Astrocyte (in vitro differentiated cells and primary cell): ENCODE results near the gene DSN1. TPM values are rescaled to one million over a fixed set of nuclear protein-coding genes. Genes with fewer than 3 reads are reported as not detected.

ENCODE experiments used
- DNase-seq: peaks from one replicate; pipeline ENCODE4 v3.0.0-alpha.2; 2010; ENCODE audit warnings: low read depth
- FAIRE-seq: peaks from 2 replicates; lab custom pipeline; 2011; peaks lifted over from hg19 to GRCh38; lab: Jason Lieb, UNC
- H2AFZ ChIP-seq: 2 replicates; pipeline ENCODE4 v1.6.0; 2012; ENCODE audit warnings: low read depth, low read length, inconsistent platforms
- H3K27ac ChIP-seq: 2 replicates; pipeline ENCODE4 v1.5.1; 2011; ENCODE audit warnings: low read depth, low read length, inconsistent platforms
- H3K27me3 ChIP-seq: 2 replicates; pipeline ENCODE4 v1.6.0; 2011; ENCODE audit warnings: low read length, inconsistent platforms; ENCODE audit not compliant: insufficient read depth
- H3K36me3 ChIP-seq: 2 replicates; pipeline ENCODE4 v1.5.1; 2011; ENCODE audit warnings: low read length, inconsistent platforms; ENCODE audit not compliant: insufficient read depth
- H3K4me1 ChIP-seq: 2 replicates; pipeline ENCODE4 v1.5.1; 2011; ENCODE audit warnings: low read length, inconsistent platforms; ENCODE audit not compliant: insufficient read depth
- H3K4me2 ChIP-seq: 2 replicates; pipeline ENCODE4 v1.6.0; 2012; ENCODE audit warnings: low read length, inconsistent platforms
- H3K4me3 ChIP-seq: 2 replicates; pipeline ENCODE4 v1.5.1; 2011; ENCODE audit warnings: low read depth, mild to moderate bottlenecking, low read length, inconsistent platforms; ENCODE audit not compliant: insufficient read depth
- H3K79me2 ChIP-seq: 2 replicates; pipeline ENCODE4 v1.6.0; 2012; ENCODE audit warnings: mild to moderate bottlenecking, low read length, inconsistent platforms; ENCODE audit not compliant: insufficient read depth
- H3K9ac ChIP-seq: 2 replicates; pipeline ENCODE4 v1.6.0; 2012; ENCODE audit warnings: mild to moderate bottlenecking, low read length, inconsistent platforms
- H3K9me3 ChIP-seq: 2 replicates; pipeline ENCODE4 v1.5.1; 2012; ENCODE audit warnings: low read depth, mild to moderate bottlenecking, low read length, inconsistent platforms; ENCODE audit not compliant: insufficient read depth
- H4K20me1 ChIP-seq: 2 replicates; pipeline ENCODE4 v1.6.0; 2012; ENCODE audit warnings: low read length, inconsistent platforms; ENCODE audit not compliant: insufficient read depth
- H3K27ac Mint-ChIP-seq: one replicate; pipeline ENCODE4 v1.8.0; 2021; ENCODE audit warnings: mild to moderate bottlenecking, mixed read lengths; ENCODE audit not compliant: unreplicated experiment
- H3K27me3 Mint-ChIP-seq: one replicate; pipeline ENCODE4 v1.8.0; 2021; ENCODE audit warnings: low read depth, mixed read lengths; ENCODE audit not compliant: unreplicated experiment
- H3K36me3 Mint-ChIP-seq: one replicate; pipeline ENCODE4 v1.8.0; 2021; ENCODE audit warnings: low read depth, mixed read lengths; ENCODE audit not compliant: unreplicated experiment
- H3K4me1 Mint-ChIP-seq: one replicate; pipeline ENCODE4 v1.8.0; 2021; ENCODE audit warnings: low read depth, mixed read lengths; ENCODE audit not compliant: unreplicated experiment
- H3K4me3 Mint-ChIP-seq: one replicate; pipeline ENCODE4 v1.8.0; 2021; ENCODE audit warnings: mild to moderate bottlenecking, moderate library complexity, mixed read lengths; ENCODE audit not compliant: unreplicated experiment
- H3K9me3 Mint-ChIP-seq: one replicate; pipeline ENCODE4 v1.8.0; 2021; ENCODE audit warnings: mild to moderate bottlenecking, mixed read lengths; ENCODE audit not compliant: unreplicated experiment
- EZH2 ChIP-seq: IDR thresholded peaks from 2 replicates; pipeline ENCODE4 v1.6.1; 2012; ENCODE audit warnings: mild to moderate bottlenecking, low read length, inconsistent platforms; ENCODE audit not compliant: insufficient read depth
- total RNA-seq: library from RNA; stranded (reverse); gene quantifications from 2 replicates; pipeline ENCODE4 v1.2.1, GENCODE V29; 2021
- TF ChIP-seq, protein P1 (sequence below): IDR thresholded peaks from 2 replicates; pipeline ENCODE4 v1.5.1; 2011; ENCODE audit warnings: low read depth, mild to moderate bottlenecking, inconsistent platforms, low read length, moderate library complexity; ENCODE audit not compliant: insufficient read depth

The DSN1 gene
- total RNA-seq, 1 donor from 2014 or later, result 6.1 TPM

DNA sequence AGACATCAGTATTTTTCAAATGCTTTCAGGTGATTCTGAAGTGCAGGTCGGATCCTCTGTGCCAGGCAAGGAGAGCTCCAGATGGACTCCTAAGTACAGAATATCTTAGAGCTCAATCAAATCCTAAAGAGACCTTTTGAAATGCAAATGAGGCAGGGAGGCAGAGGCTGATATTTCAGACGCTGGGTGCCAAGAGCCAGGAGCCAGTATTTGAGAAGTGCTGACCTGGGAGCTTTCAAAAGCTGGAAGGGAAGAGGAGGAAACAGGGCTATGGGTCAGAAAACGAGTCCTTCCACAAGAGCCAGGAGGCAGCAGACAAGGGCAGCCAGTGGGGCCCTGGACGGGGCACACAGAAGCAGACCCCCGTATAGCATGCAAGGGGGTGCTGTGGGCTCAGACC lies 46.1 kb upstream of the DSN1 start:
- FAIRE-seq, result no peak

DNA sequence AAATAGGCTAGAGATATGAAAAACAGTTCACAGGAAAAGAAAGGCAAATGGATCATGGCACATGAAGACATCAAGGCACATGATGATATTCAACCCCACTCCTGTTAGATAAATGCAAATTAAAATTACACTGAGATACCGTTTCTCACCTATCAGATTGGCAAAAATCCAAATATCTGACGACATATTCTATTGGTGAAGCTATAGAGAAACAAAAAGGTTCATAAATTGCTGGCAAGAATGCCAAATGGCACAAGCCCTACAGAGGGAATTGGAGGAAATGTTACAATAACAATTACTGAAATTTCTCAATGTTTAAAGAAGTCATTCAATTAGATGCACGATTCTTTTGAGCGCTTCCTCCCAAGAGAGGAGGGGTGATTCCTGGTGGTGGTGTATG lies 45.3 kb upstream of the DSN1 start:
- Mint-ChIP-seq H3K36me3 (peaks cover 20% of the 10 kb centered on the region), H3K4me1 (no peaks in the 10 kb centered on the region), H3K27me3 (no peaks in the 10 kb centered on the region), H3K9me3 (no peaks in the 10 kb centered on the region), H3K27ac (no peak overlapping the region), H3K4me3 (no peak overlapping the region)
- DNase-seq (no peak), FAIRE-seq (no peak)
- Histone ChIP-seq H3K9me3 (no peaks in the 10 kb centered on the region), H3K4me2 (no peak overlapping the region), H2AFZ (no peak overlapping the region), H3K27ac (no peak overlapping the region), H3K27me3 (no peaks in the 10 kb centered on the region), H3K79me2 (peaks cover 15% of the 10 kb centered on the region), H3K36me3 (peaks cover 11% of the 10 kb centered on the region), H3K9ac (no peak overlapping the region), H3K4me3 (no peak overlapping the region), H3K4me1 (no peaks in the 10 kb centered on the region), H4K20me1 (peaks cover 24% of the 10 kb centered on the region)
- TF ChIP-seq, protein P1, sequence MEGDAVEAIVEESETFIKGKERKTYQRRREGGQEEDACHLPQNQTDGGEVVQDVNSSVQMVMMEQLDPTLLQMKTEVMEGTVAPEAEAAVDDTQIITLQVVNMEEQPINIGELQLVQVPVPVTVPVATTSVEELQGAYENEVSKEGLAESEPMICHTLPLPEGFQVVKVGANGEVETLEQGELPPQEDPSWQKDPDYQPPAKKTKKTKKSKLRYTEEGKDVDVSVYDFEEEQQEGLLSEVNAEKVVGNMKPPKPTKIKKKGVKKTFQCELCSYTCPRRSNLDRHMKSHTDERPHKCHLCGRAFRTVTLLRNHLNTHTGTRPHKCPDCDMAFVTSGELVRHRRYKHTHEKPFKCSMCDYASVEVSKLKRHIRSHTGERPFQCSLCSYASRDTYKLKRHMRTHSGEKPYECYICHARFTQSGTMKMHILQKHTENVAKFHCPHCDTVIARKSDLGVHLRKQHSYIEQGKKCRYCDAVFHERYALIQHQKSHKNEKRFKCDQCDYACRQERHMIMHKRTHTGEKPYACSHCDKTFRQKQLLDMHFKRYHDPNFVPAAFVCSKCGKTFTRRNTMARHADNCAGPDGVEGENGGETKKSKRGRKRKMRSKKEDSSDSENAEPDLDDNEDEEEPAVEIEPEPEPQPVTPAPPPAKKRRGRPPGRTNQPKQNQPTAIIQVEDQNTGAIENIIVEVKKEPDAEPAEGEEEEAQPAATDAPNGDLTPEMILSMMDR, result no peak
- TF ChIP-seq EZH2, result no peak

More for the DNA sequence above, 46.1 kb upstream of the DSN1 start:
- Mint-ChIP-seq H3K27ac (no peak overlapping the region), H3K4me1 (no peaks in the 10 kb centered on the region), H3K4me3 (peak overlapping the region; percentile 35), H3K9me3 (no peaks in the 10 kb centered on the region), H3K27me3 (no peaks in the 10 kb centered on the region), H3K36me3 (peaks cover 25% of the 10 kb centered on the region)
- no peak overlapping the region for H3K4me3 ChIP-seq
- TF ChIP-seq EZH2, result no peak
- TF ChIP-seq, protein P1, result no peak
- DNase-seq, result no peak
- peaks cover 10% of the 10 kb centered on the region for H3K79me2 ChIP-seq
- peaks cover 5% of the 10 kb centered on the region for H3K4me1 ChIP-seq
- H3K9me3 ChIP-seq, result no peaks in the 10 kb centered on the region
- no peaks in the 10 kb centered on the region for H3K27me3 ChIP-seq
- H3K9ac ChIP-seq, result no peak overlapping the region
- H3K36me3 ChIP-seq, result peaks cover 5% of the 10 kb centered on the region
- peaks cover 18% of the 10 kb centered on the region for H4K20me1 ChIP-seq
- no peak overlapping the region for H3K4me2 ChIP-seq
- H3K27ac ChIP-seq, result no peak overlapping the region
- no peak overlapping the region for H2AFZ ChIP-seq

DNA sequence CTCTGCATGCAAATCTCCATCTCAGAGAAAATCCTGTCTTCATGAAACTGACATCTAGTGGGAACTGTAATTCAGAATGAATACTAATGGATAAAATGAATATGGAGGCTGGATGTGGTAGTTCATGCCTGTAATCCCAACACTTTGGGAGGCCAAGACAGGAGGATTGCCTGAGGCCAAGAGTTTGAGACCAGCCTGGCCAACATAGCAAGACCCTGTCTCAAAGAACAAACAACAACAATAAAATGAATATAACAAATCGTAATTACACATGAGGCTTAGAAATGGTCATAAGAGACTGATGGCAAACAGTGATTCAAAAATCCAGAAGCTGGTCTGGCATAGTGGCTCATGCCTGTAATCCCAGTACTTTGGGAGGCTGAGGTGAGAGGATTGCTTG lies 44.6 kb upstream of the DSN1 start:
- Histone ChIP-seq H3K4me2 (no peak overlapping the region), H3K9me3 (no peaks in the 10 kb centered on the region), H3K27ac (no peak overlapping the region), H3K27me3 (no peaks in the 10 kb centered on the region), H2AFZ (no peak overlapping the region), H3K4me3 (no peak overlapping the region), H3K9ac (no peak overlapping the region), H3K79me2 (peaks cover 16% of the 10 kb centered on the region), H3K4me1 (no peaks in the 10 kb centered on the region), H4K20me1 (peaks cover 27% of the 10 kb centered on the region), H3K36me3 (peaks cover 13% of the 10 kb centered on the region)
- TF ChIP-seq EZH2, result no peak
- TF ChIP-seq, protein P1, result no peak
- Mint-ChIP-seq H3K4me1 (no peaks in the 10 kb centered on the region), H3K36me3 (peaks cover 20% of the 10 kb centered on the region), H3K4me3 (no peak overlapping the region), H3K27ac (peak overlapping the region; percentile 41), H3K27me3 (no peaks in the 10 kb centered on the region), H3K9me3 (no peaks in the 10 kb centered on the region)
- FAIRE-seq (no peak), DNase-seq (no peak)
